B cell (primary cell): ENCODE measurements around the gene TEX14. TPM values are rescaled to one million over a fixed set of nuclear protein-coding genes. Genes with fewer than 3 reads are reported as not detected.

ENCODE experiments used
- ATAC-seq: fragments of 200-7000 bp; cut with Tn5 transposase; one replicate; pipeline ENCODE4 v1.10.0; 2021; ENCODE audit warnings: low read depth, mild to moderate bottlenecking, moderate number of reproducible peaks, moderate library complexity
- CTCF ChIA-PET: fragments of 350-600 bp; sonication (Branson Sonifier 250); formaldehyde crosslinking; loops from one replicate; lab custom pipeline; 2021; ENCODE audit warnings: antibody characterized with exemption, inconsistent platforms; lab: Charles Lee
- POLR2A ChIA-PET: fragments of 350-600 bp; sonication (Branson Sonifier 250); formaldehyde crosslinking; loops from one replicate; lab custom pipeline; 2021; ENCODE audit warnings: antibody characterized with exemption; lab: Charles Lee
- DNase-seq: peaks from one replicate; pipeline ENCODE4 v3.0.0; 2013
- H2AFZ ChIP-seq: 2 replicates; pipeline ENCODE4 v1.6.1; 2012; ENCODE audit warnings: mild to moderate bottlenecking, low read depth, low read length; ENCODE audit not compliant: insufficient read depth, poor library complexity, severe bottlenecking
- H3K27ac ChIP-seq, 2 donors: 1 replicate in 1 of 2; 2 replicates in 1 of 2; pipeline ENCODE4 v1.5.1; 2012 to 2013; ENCODE audit warnings: low read length in 2 of 2, mild to moderate bottlenecking in 2 of 2, moderate library complexity in 1 of 2
- H3K27me3 ChIP-seq, 4 experiments: fragments of 200-600 bp in 1 of 4; sonication (generic) in 1 of 4; replicated peaks in 1 of 4; 1 replicate in 2 of 4; 2 replicates in 2 of 4; pipeline versions ENCODE4 v1.6.1 to v1.7.0; 2013 to 2016; ENCODE audit warnings: low read length in 3 of 4, mild to moderate bottlenecking in 2 of 4, mixed read lengths in 1 of 4, moderate library complexity in 1 of 4; ENCODE audit not compliant: insufficient read depth in 4 of 4, control insufficient read depth in 3 of 4; ENCODE audit errors: control extremely low read depth in 1 of 4
- H3K36me3 ChIP-seq, 2 experiments: replicated peaks in 1 of 2; 1 replicate in 1 of 2; 2 replicates in 1 of 2; pipeline versions ENCODE4 v1.6.1 to v1.7.1; 2013; ENCODE audit warnings: low read length in 1 of 2; ENCODE audit not compliant: insufficient read depth in 2 of 2, control insufficient read depth in 1 of 2; ENCODE audit errors: control extremely low read depth in 1 of 2, extremely low read depth in 1 of 2
- H3K4me1 ChIP-seq, 2 donors: fragments of 200-600 bp in 1 of 2; sonication (generic) in 1 of 2; 1 replicate in 1 of 2; 2 replicates in 1 of 2; pipeline versions ENCODE4 v1.5.1 to v1.6.1; 2013 to 2017; ENCODE audit warnings: low read length in 2 of 2; ENCODE audit not compliant: control insufficient read depth in 2 of 2, insufficient read depth in 2 of 2
- H3K4me2 ChIP-seq: replicated peaks from 2 replicates; pipeline ENCODE3; 2012; ENCODE audit warnings: mild to moderate bottlenecking, low read depth, low read length; ENCODE audit not compliant: poor library complexity, severe bottlenecking
- H3K4me3 ChIP-seq, 5 experiments: fragments of 200-600 bp in 1 of 5; sonication (generic) in 1 of 5; 1 replicate in 3 of 5; 2 replicates in 2 of 5; pipeline versions ENCODE4 v1.5.1 to v1.7.0; 2011 to 2016; ENCODE audit warnings: low read length in 4 of 5, mild to moderate bottlenecking in 4 of 5, low read depth in 2 of 5, control low read depth in 1 of 5, moderate library complexity in 1 of 5; ENCODE audit not compliant: insufficient read depth in 1 of 5; ENCODE audit errors: control extremely low read depth in 1 of 5, extremely low read depth in 1 of 5
- H3K79me2 ChIP-seq: fragments of 200-600 bp; sonication (generic); one replicate; pipeline ENCODE4 v1.6.0; 2016; ENCODE audit warnings: low read length; ENCODE audit not compliant: control insufficient read depth, insufficient read depth
- H3K9ac ChIP-seq: fragments of 200-600 bp; sonication (generic); 2 replicates; pipeline ENCODE4 v1.6.1; 2017; ENCODE audit warnings: mild to moderate bottlenecking, low read length, moderate library complexity
- H3K9me3 ChIP-seq, 3 donors: one replicate each; pipeline versions ENCODE4 v1.6.1 to v1.7.1; 2013; ENCODE audit warnings: low read length in 2 of 3; ENCODE audit not compliant: control insufficient read depth in 2 of 3, insufficient read depth in 1 of 3; ENCODE audit errors: control extremely low read depth in 1 of 3
- H4K20me1 ChIP-seq: 2 replicates; pipeline ENCODE4 v1.6.0; 2012; ENCODE audit warnings: mild to moderate bottlenecking, low read length; ENCODE audit not compliant: insufficient read depth, control insufficient read depth, poor library complexity, severe bottlenecking
- H3K27ac Mint-ChIP-seq: one replicate; pipeline ENCODE4 v1.8.0; 2021; ENCODE audit warnings: mixed read lengths
- H3K27me3 Mint-ChIP-seq: one replicate; pipeline ENCODE4 v1.8.0; 2021; ENCODE audit warnings: mixed read lengths
- H3K4me1 Mint-ChIP-seq: one replicate; pipeline ENCODE4 v1.8.0; 2021; ENCODE audit warnings: mixed read lengths
- H3K4me3 Mint-ChIP-seq: one replicate; pipeline ENCODE4 v1.8.0; 2021; ENCODE audit warnings: mixed read lengths
- H3K9me3 Mint-ChIP-seq: one replicate; pipeline ENCODE4 v1.8.0; 2022; ENCODE audit warnings: mixed read lengths; ENCODE audit not compliant: insufficient read depth
- EZH2 ChIP-seq: IDR thresholded peaks from 2 replicates; pipeline ENCODE4 v1.6.1; 2012; ENCODE audit warnings: borderline replicate concordance, low read depth, mild to moderate bottlenecking, moderate library complexity, low read length; ENCODE audit not compliant: insufficient read depth, poor library complexity, severe bottlenecking
- WGBS: methylation state at CpG from one replicate; pipeline ENCODE4 v1.1.5; 2013; ENCODE audit warnings: missing lambda C conversion rate; ENCODE audit not compliant: insufficient coverage; 5-methylcytosine and 5-hydroxymethylcytosine counted together
- intact Hi-C: fragments of 100-400 bp; cut with micrococcal nuclease; formaldehyde crosslinking; loops from one replicate; pipeline ENCODE4 v1.10.0; 2022
- polyA plus RNA-seq: library from polyadenylated mRNA; depleted of rRNA; stranded (reverse); fragments of >200 nt; gene quantifications from 2 replicates; pipeline ENCODE4 v1.2.3, GENCODE V29; 2012
- total RNA-seq, 2 donors: library from RNA; stranded (reverse); fragments of 120-200 nt in 1 of 2; gene quantifications; 1 replicate in 1 of 2; 2 replicates in 1 of 2; pipeline versions ENCODE4 v1.2.3 to v1.2.4, GENCODE V29; 2013 to 2022
- TF ChIP-seq, protein P1 (sequence below): fragments of 200-600 bp; IDR thresholded peaks from one replicate; pipeline ENCODE4 v1.8.0; 2022; ENCODE audit warnings: antibody characterized with exemption, mild to moderate bottlenecking

TEX14 gene
- total and polyA plus RNA-seq, 2 donors (not counting 1 experiment from before 2014, with no cell fraction given): 0.10 to 0.20 TPM

- Histone ChIP-seq H3K27ac (peak overlapping the region; percentile 82 to 83), H3K9me3 (no peaks in the 10 kb centered on the region), H4K20me1 (peaks cover 40% of the 10 kb centered on the region), H3K79me2 (peaks cover 41% of the 10 kb centered on the region), H3K36me3 (peaks cover 0 to 18% of the 10 kb centered on the region in 2 experiments), H3K4me3 (peak overlapping the region; percentile 61 to 93 (median 88)), H3K27me3 (no peaks in the 10 kb centered on the region), H2AFZ (peak overlapping the region; percentile 67), H3K4me1 (peaks cover 37 to 57% of the 10 kb centered on the region in 2 donors), H3K4me2 (peak overlapping the region; percentile 94), H3K9ac (peak overlapping the region; percentile 86)
- H3K27me3 Mint-ChIP-seq: no peaks in the 10 kb centered on the region
- H3K4me1 Mint-ChIP-seq: peaks cover 46% of the 10 kb centered on the region
- H3K9me3 Mint-ChIP-seq: no peaks in the 10 kb centered on the region
- DNase-seq (no peak), ATAC-seq (no peak)
- ChIA-PET POLR2A (interaction anchor here (0.6 to 2.4 kb wide), 5 partner anchors 29 to 498 kb away, joined by 3 to 24 read pairs (median 4); partner anchors contain the start of gene HSF5), CTCF (interaction anchor here (2.2 to 6.4 kb wide), 6 partner anchors 11 to 487 kb away, joined by 8 to 85 read pairs (median 14); partner anchors contain the start of gene HSF5)
- WGBS: 77% methylated on average over 2 of the region's 2 CpGs
- peak overlapping the region; percentile 97 for H3K27ac Mint-ChIP-seq
- H3K4me3 Mint-ChIP-seq: peak overlapping the region; percentile 97
- TF ChIP-seq, protein P1, sequence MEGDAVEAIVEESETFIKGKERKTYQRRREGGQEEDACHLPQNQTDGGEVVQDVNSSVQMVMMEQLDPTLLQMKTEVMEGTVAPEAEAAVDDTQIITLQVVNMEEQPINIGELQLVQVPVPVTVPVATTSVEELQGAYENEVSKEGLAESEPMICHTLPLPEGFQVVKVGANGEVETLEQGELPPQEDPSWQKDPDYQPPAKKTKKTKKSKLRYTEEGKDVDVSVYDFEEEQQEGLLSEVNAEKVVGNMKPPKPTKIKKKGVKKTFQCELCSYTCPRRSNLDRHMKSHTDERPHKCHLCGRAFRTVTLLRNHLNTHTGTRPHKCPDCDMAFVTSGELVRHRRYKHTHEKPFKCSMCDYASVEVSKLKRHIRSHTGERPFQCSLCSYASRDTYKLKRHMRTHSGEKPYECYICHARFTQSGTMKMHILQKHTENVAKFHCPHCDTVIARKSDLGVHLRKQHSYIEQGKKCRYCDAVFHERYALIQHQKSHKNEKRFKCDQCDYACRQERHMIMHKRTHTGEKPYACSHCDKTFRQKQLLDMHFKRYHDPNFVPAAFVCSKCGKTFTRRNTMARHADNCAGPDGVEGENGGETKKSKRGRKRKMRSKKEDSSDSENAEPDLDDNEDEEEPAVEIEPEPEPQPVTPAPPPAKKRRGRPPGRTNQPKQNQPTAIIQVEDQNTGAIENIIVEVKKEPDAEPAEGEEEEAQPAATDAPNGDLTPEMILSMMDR: no peak
- no peak for TF ChIP-seq EZH2
- intact Hi-C loops: loop anchor here (1.0 to 10.0 kb wide), 4 partner anchors 165 to 1260 kb away; partner anchors contain the start of genes DYNLL2, MRPS23, MSI2 and SUPT4H1
Measured at GRCh38 chr17:58516644-58517377, 175.0 kb downstream of the TEX14 start.

DNA sequence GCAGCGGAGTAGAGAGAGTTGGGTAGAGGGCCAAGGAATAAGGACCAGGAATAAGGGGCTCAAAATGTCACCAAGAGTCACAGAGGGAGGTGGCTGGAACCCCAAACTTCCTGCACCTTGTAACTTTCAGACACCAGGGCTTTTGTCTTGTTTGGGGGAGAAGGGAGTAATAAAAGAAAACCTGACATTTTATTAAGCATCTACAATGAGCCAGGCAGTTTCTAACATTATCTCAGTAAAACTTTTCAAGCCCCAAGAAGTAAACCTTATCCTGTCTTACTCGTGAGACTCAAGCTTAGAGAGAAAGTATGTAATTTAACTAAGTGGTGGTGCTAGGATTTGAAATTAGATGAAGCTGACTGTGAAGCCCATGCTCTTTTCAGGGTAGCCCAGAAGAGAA, 176.6 kb downstream of the TEX14 start:
- DNase-seq (no peak), ATAC-seq (no peak)
- H3K27me3 Mint-ChIP-seq: no peaks in the 10 kb centered on the region
- Histone ChIP-seq H4K20me1 (peaks cover 41% of the 10 kb centered on the region), H2AFZ (no peak overlapping the region), H3K9ac (no peak overlapping the region), H3K27me3 (no peaks in the 10 kb centered on the region), H3K9me3 (no peaks in the 10 kb centered on the region), H3K4me3 (no peak overlapping the region), H3K4me2 (peak overlapping the region; percentile 92), H3K27ac (peak overlapping the region in 1 of 2 donors; percentile 83), H3K79me2 (peaks cover 56% of the 10 kb centered on the region), H3K4me1 (peaks cover 37 to 68% of the 10 kb centered on the region in 2 donors), H3K36me3 (peaks cover 1 to 33% of the 10 kb centered on the region in 2 experiments)
- peak overlapping the region; percentile 97 for H3K27ac Mint-ChIP-seq
- peaks cover 57% of the 10 kb centered on the region for H3K4me1 Mint-ChIP-seq
- no peaks in the 10 kb centered on the region for H3K9me3 Mint-ChIP-seq
- POLR2A ChIA-PET: interaction anchor here (0.6 to 2.8 kb wide), 6 partner anchors 10 to 1985 kb away, joined by 3 to 19 read pairs (median 4); partner anchors contain the start of gene RNF43
- intact Hi-C loops: loop anchor here (5.0 to 10.0 kb wide), 3 partner anchors 433 to 1258 kb away; partner anchors contain the start of genes DYNLL2, MRPS23 and MSI2
- peak overlapping the region; percentile 83 for H3K4me3 Mint-ChIP-seq
- CTCF ChIA-PET: interaction anchor here (0.6 to 3.4 kb wide), 10 partner anchors 8 to 490 kb away, joined by 3 to 18 read pairs (median 4); partner anchors contain the start of genes HSF5 and RNF43
- WGBS: 90% methylated on average over 1 of the region's 2 CpGs
- TF ChIP-seq EZH2: no peak
- TF ChIP-seq, protein P1: no peak
